Measurements from ENCODE around the gene FCN1. TPM values are rescaled to one million over a fixed set of nuclear protein-coding genes. Genes with fewer than 3 reads are reported as not detected.
A peak's percentile ranks its signal among the peaks of the same experiment; 100 is the strongest.
"Not testable (repeated sequence)": the region's sequence is repeated elsewhere in the genome, so short reads cannot be mapped to it uniquely, and the experiment has no call there.

FCN1 gene
- total RNA-seq, 1 donor = not detected

- TF ChIP-seq, protein P1, sequence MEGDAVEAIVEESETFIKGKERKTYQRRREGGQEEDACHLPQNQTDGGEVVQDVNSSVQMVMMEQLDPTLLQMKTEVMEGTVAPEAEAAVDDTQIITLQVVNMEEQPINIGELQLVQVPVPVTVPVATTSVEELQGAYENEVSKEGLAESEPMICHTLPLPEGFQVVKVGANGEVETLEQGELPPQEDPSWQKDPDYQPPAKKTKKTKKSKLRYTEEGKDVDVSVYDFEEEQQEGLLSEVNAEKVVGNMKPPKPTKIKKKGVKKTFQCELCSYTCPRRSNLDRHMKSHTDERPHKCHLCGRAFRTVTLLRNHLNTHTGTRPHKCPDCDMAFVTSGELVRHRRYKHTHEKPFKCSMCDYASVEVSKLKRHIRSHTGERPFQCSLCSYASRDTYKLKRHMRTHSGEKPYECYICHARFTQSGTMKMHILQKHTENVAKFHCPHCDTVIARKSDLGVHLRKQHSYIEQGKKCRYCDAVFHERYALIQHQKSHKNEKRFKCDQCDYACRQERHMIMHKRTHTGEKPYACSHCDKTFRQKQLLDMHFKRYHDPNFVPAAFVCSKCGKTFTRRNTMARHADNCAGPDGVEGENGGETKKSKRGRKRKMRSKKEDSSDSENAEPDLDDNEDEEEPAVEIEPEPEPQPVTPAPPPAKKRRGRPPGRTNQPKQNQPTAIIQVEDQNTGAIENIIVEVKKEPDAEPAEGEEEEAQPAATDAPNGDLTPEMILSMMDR (IDR thresholded peaks at IDR 0.05; ENCODE audit: insufficient read depth, low read depth, low read length) = no peak
- H3K4me3 ChIP-seq (ENCODE audit: low read depth, low read length) = no peak overlapping the region
- no peak for DNase-seq (ENCODE audit: low read depth)
These were observed 54.3 kb downstream of the FCN1 start for GRCh38 chr9:134863306-134863902.

DNA sequence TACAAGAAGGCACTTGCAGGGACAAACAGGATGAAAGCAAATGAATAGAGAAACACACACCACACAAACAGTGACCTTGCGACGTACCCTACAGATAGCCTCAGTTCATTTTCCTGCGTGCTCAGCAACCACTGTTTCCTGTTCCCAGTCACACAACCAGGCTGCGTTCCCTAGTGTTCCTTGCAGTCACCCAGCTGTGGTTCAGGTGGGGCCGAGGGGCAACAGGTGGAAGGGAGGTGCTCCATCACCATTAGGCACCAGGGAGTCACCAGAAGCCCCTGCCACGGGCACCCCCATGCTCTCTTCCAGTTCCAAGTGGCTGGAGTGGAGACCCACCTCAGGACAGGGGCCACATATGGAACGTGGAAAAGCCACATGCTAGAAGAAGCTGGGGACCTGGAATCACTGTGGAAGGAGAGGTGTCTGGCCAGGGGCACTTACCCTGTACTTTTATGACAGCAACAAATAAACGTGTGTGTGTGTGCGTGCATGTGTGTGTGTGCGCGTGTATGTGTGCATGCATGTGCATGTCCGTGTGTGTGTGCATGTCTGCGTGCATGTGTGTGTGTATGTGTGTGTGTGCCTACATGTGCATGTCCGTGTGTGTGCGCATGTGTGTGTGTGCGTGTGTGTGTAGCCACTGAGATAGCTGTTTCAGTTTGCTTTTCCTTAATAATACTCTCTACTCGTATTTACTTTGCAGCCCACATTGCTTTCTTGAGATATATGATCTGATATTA is 55.9 kb downstream of the FCN1 start:
- no peak for DNase-seq (ENCODE audit: low read depth)
- TF ChIP-seq, protein P1 (IDR thresholded peaks at IDR 0.05; ENCODE audit: insufficient read depth, low read depth, low read length) = no peak
- H3K4me3 ChIP-seq (ENCODE audit: low read depth, low read length) = no peak overlapping the region

GRCh38 chr9:134860510-134860909 is 57.2 kb downstream of the FCN1 start:
- no peak overlapping the region for H3K4me3 ChIP-seq (ENCODE audit: low read depth, low read length)
- no peak for DNase-seq (ENCODE audit: low read depth)
- TF ChIP-seq, protein P1 (IDR thresholded peaks at IDR 0.05; ENCODE audit: insufficient read depth, low read depth, low read length) = no peak

GRCh38 chr9:134858051-134858841 is 59.5 kb downstream of the FCN1 start:
- H3K4me3 ChIP-seq (ENCODE audit: low read depth, low read length) = no peak overlapping the region
- no peak for DNase-seq (ENCODE audit: low read depth)
- TF ChIP-seq, protein P1 (IDR thresholded peaks at IDR 0.05; ENCODE audit: insufficient read depth, low read depth, low read length) = peak; percentile 2

DNA sequence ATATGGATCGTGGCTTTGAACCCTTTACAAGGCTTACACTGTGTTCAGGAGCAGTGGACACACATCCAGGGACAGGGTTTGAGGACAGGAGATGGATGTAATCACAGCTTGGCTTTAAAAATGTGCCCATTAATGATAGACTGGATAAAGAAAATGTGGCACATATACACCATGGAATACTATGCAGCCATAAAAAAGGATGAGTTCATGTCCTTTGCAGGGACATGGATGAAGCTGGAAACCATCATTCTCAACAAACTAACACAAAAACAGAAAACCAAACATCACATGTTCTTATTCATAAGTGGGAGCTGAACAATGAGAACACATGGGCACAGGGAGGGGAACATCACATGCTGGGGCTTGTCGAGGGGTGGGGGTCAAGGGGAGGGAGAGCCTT is 60.3 kb downstream of the FCN1 start:
- H3K4me3 ChIP-seq (ENCODE audit: low read depth, low read length); DNase-seq (ENCODE audit: low read depth): not testable (repeated sequence)

GRCh38 chr9:134855900-134856377 is 61.8 kb downstream of the FCN1 start:
- DNase-seq (ENCODE audit: low read depth) = no peak
- no peak overlapping the region for H3K4me3 ChIP-seq (ENCODE audit: low read depth, low read length)
- TF ChIP-seq, protein P1 (IDR thresholded peaks at IDR 0.05; ENCODE audit: insufficient read depth, low read depth, low read length) = no peak

Small RNA genes within 50 kb of the gene (small RNA-seq; reads per million reads assigned to genes)
- gene AL603650.1 = not detected

Other genes with a start within 250 kb of the FCN1 start
- not detected in 2 replicates for gene FCN2, start 37.1 kb downstream of the FCN1 start, total RNA-seq
- gene OLFM1, start 169.8 kb upstream of the FCN1 start, total RNA-seq = 0.43 and 0.64 TPM in 2 replicates

Measured in fibroblast of villous mesenchyme (primary cell).